ENCODE data around the gene OR51B4. TPM values are rescaled to one million over a fixed set of nuclear protein-coding genes. Genes with fewer than 3 reads are reported as not detected.

Gene OR51B4
- total RNA-seq, 1 donor from 2014 or later: not detected

GRCh38 chr11:5290106-5290505 is 11.6 kb downstream of the OR51B4 start:
- no peak for DNase-seq
- no peak for ATAC-seq
- intact Hi-C loops (cut with DNase I): no loop called here

GRCh38 chr11:5289696-5290095 is 12.1 kb downstream of the OR51B4 start:
- Histone ChIP-seq H3K36me3 (no peaks in the 10 kb centered on the region), H3K4me1 (no peaks in the 10 kb centered on the region)
- TF ChIP-seq CTCF (IDR thresholded peaks at IDR 0.05): no peak

More at GRCh38 chr11:5290106-5290505, 11.6 kb downstream of the OR51B4 start:
- H3K4me3 ChIP-seq: no peak overlapping the region
- H3K36me3 ChIP-seq: no peaks in the 10 kb centered on the region
- no peaks in the 10 kb centered on the region for H3K27me3 ChIP-seq
- no peak overlapping the region for H3K27ac ChIP-seq
- H3K4me1 ChIP-seq: no peaks in the 10 kb centered on the region
- H3K9me3 ChIP-seq: no peaks in the 10 kb centered on the region
- TF ChIP-seq CTCF (IDR thresholded peaks at IDR 0.05): no peak

GRCh38 chr11:5288906-5289550 is 12.7 kb downstream of the OR51B4 start:
- intact Hi-C loops (cut with DNase I): no loop called here
- no peak for DNase-seq
- H3K4me3 ChIP-seq: no peak overlapping the region
- no peaks in the 10 kb centered on the region for H3K27me3 ChIP-seq
- ATAC-seq: no peak
- H3K4me1 ChIP-seq: no peaks in the 10 kb centered on the region
- no peak for TF ChIP-seq CTCF (IDR thresholded peaks at IDR 0.05)
- no peak overlapping the region for H3K27ac ChIP-seq
- H3K9me3 ChIP-seq: no peaks in the 10 kb centered on the region
- no peaks in the 10 kb centered on the region for H3K36me3 ChIP-seq

More at GRCh38 chr11:5289696-5290095, 12.1 kb downstream of the OR51B4 start:
- Histone ChIP-seq H3K4me3 (no peak overlapping the region), H3K27ac (no peak overlapping the region), H3K27me3 (no peaks in the 10 kb centered on the region), H3K9me3 (no peaks in the 10 kb centered on the region)
- intact Hi-C loops (cut with DNase I): no loop called here
- ATAC-seq (no peak), DNase-seq (no peak)

DNA sequence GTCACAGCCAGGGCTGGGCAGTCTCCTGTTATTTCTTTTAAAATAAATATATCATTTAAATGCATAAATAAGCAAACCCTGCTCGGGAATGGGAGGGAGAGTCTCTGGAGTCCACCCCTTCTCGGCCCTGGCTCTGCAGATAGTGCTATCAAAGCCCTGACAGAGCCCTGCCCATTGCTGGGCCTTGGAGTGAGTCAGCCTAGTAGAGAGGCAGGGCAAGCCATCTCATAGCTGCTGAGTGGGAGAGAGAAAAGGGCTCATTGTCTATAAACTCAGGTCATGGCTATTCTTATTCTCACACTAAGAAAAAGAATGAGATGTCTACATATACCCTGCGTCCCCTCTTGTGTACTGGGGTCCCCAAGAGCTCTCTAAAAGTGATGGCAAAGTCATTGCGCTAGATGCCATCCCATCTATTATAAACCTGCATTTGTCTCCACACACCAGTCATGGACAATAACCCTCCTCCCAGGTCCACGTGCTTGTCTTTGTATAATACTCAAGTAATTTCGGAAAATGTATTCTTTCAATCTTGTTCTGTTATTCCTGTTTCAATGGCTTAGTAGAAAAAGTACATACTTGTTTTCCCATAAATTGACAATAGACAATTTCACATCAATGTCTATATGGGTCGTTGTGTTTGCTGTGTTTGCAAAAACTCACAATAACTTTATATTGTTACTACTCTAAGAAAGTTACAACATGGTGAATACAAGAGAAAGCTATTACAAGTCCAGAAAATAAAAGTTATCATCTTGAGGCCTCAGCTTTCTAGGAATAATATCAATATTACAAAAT is 13.4 kb downstream of the OR51B4 start:
- Histone ChIP-seq H3K4me1 (no peaks in the 10 kb centered on the region), H3K27me3 (no peaks in the 10 kb centered on the region), H3K27ac (no peak overlapping the region), H3K9me3 (no peaks in the 10 kb centered on the region), H3K36me3 (no peaks in the 10 kb centered on the region), H3K4me3 (no peak overlapping the region)
- ATAC-seq: no peak
- DNase-seq: no peak
- intact Hi-C loops (cut with DNase I): no loop called here
- TF ChIP-seq CTCF (IDR thresholded peaks at IDR 0.05): no peak

DNA sequence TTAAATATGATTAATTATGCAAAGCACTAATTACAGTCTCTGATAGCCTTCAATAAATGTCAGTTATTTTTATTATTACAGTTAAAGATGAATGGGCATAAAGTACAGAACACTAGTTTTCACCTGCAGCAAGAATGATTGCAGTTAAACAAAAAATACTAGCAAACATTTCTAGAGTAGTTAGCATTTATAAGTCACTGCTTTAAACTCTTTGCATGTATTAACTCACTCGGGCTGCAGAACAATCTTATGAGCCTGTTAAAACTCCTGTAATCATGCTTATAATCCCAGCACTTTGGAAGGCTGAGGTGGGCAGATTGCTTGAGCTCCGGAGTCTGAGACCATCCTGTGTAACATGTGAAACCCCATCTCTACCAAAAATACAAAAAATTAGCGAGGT is 14.8 kb downstream of the OR51B4 start:
- H3K27me3 ChIP-seq: no peaks in the 10 kb centered on the region
- intact Hi-C loops (cut with DNase I): no loop called here
- no peak overlapping the region for H3K4me3 ChIP-seq
- no peak for ATAC-seq
- no peak overlapping the region for H3K27ac ChIP-seq
- H3K36me3 ChIP-seq: no peaks in the 10 kb centered on the region
- no peak for DNase-seq
- H3K9me3 ChIP-seq: no peaks in the 10 kb centered on the region
- no peak for TF ChIP-seq CTCF (IDR thresholded peaks at IDR 0.05)
- H3K4me1 ChIP-seq: no peaks in the 10 kb centered on the region

Measured in upper lobe of right lung (tissue), 1 donor.